HEK293 (cell line): ENCODE data around the gene IQSEC1.

Experiments used
- CTCF ChIP-seq: fragments of 450-650 bp; formaldehyde crosslinking; IDR thresholded peaks from 2 replicates; pipeline ENCODE4 v1.5.1; 2016; ENCODE audit warnings: missing biosample characterization, missing genetic modification characterization
- ZBTB21 ChIP-seq: fragments of 450-650 bp; formaldehyde crosslinking; IDR thresholded peaks from 2 replicates; pipeline ENCODE4 v1.5.1; 2017; ENCODE audit warnings: missing biosample characterization, missing genetic modification characterization
- ZNF140 ChIP-seq: fragments of 450-650 bp; formaldehyde crosslinking; IDR thresholded peaks from 2 replicates; pipeline ENCODE4 v1.5.1; 2016; ENCODE audit warnings: missing biosample characterization, missing genetic modification characterization
- ZNF175 ChIP-seq: fragments of 450-650 bp; formaldehyde crosslinking; IDR thresholded peaks from 2 replicates; pipeline ENCODE4 v1.5.1; 2016; ENCODE audit warnings: missing biosample characterization, missing genetic modification characterization
- ZNF274 ChIP-seq, 2 experiments: fragments of 200-500 bp in 1 of 2; fragments of 450-650 bp in 1 of 2; sonication (Bioruptor generic) in 1 of 2; formaldehyde crosslinking in 1 of 2; IDR thresholded peaks; 2 replicates each; pipeline versions ENCODE4 v1.5.1 to v1.6.1; 2014 to 2016; ENCODE audit warnings: borderline replicate concordance in 1 of 2, inconsistent platforms in 1 of 2, low read length in 1 of 2, missing biosample characterization in 1 of 2, missing genetic modification characterization in 1 of 2
- ZNF280C ChIP-seq: fragments of 450-650 bp; formaldehyde crosslinking; IDR thresholded peaks from 2 replicates; pipeline ENCODE4 v1.5.1; 2016; ENCODE audit warnings: missing biosample characterization, missing genetic modification characterization
- ZNF518A ChIP-seq: fragments of 450-650 bp; formaldehyde crosslinking; conservative IDR thresholded peaks from 2 replicates; pipeline ENCODE4 v1.5.1; 2016; ENCODE audit warnings: low read depth, missing biosample characterization, missing genetic modification characterization
- ZSCAN16 ChIP-seq: fragments of 450-650 bp; formaldehyde crosslinking; IDR thresholded peaks from 2 replicates; pipeline ENCODE4 v1.5.1; 2016; ENCODE audit warnings: missing biosample characterization, missing genetic modification characterization

- no peak for TF ChIP-seq ZBTB21 (tag by site-specific recombination)
- TF ChIP-seq ZSCAN16 (tag by site-specific recombination), result no peak
- TF ChIP-seq ZNF175, result no peak
- TF ChIP-seq ZNF280C (tag by site-specific recombination), result no peak
- TF ChIP-seq ZNF140 (tag by site-specific recombination), result no peak
- no peak for TF ChIP-seq ZNF518A (tag by site-specific recombination)
- TF ChIP-seq CTCF, result peak; percentile 94
- no peak for TF ChIP-seq ZNF274 (IDR thresholded peaks at IDR 0.05; ENCODE audit: low read length)
- no peak for TF ChIP-seq ZNF274 (tag by site-specific recombination; IDR thresholded peaks at IDR 0.05; ENCODE audit: borderline replicate concordance)
Observed at GRCh38 chr3:12891985-12892839, 181.0 kb downstream of the IQSEC1 start.
